Smooth muscle cell (in vitro differentiated cells): Measurements from ENCODE around the gene PARVA. TPM values are rescaled to one million over a fixed set of nuclear protein-coding genes. Genes with fewer than 3 reads are reported as not detected.

Source experiments
- DNase-seq: peaks from one replicate; lab custom pipeline; 2025; ENCODE audit not compliant: unreplicated experiment; lab: John Stamatoyannopoulos, UW
- H2AFZ ChIP-seq: fragments of 200-600 bp; sonication (generic); 2 replicates; pipeline ENCODE4 v1.6.0; 2016; ENCODE audit warnings: antibody characterized with exemption, low read depth, mild to moderate bottlenecking
- H3F3A ChIP-seq: fragments of 200-600 bp; sonication (generic); 2 replicates; pipeline ENCODE4 v1.6.0; 2017; ENCODE audit warnings: antibody characterized with exemption, low read depth
- H3K27ac ChIP-seq: fragments of 200-600 bp; sonication (generic); 2 replicates; pipeline ENCODE4 v1.5.1; 2016; ENCODE audit warnings: low read depth, mild to moderate bottlenecking
- H3K27me3 ChIP-seq: fragments of 200-600 bp; sonication (generic); 2 replicates; pipeline ENCODE4 v1.6.1; 2016; ENCODE audit warnings: low read depth, mild to moderate bottlenecking
- H3K36me3 ChIP-seq: fragments of 200-600 bp; sonication (generic); 2 replicates; pipeline ENCODE4 v1.5.1; 2016; ENCODE audit warnings: low read depth
- H3K4me1 ChIP-seq: fragments of 200-600 bp; sonication (generic); 2 replicates; pipeline ENCODE4 v1.5.1; 2016; ENCODE audit warnings: low read depth
- H3K4me2 ChIP-seq: fragments of 200-600 bp; sonication (generic); 2 replicates; pipeline ENCODE4 v1.6.0; 2016; ENCODE audit warnings: mild to moderate bottlenecking
- H3K4me3 ChIP-seq: fragments of 200-600 bp; sonication (generic); 2 replicates; pipeline ENCODE4 v1.5.1; 2016; ENCODE audit warnings: mild to moderate bottlenecking
- H3K79me2 ChIP-seq: fragments of 200-600 bp; sonication (generic); 2 replicates; pipeline ENCODE4 v1.6.0; 2016; ENCODE audit warnings: low read depth, mild to moderate bottlenecking
- H3K9ac ChIP-seq: fragments of 200-600 bp; sonication (generic); 2 replicates; pipeline ENCODE4 v1.6.0; 2016; ENCODE audit warnings: low read depth
- H3K9me3 ChIP-seq: fragments of 200-600 bp; sonication (generic); replicated peaks from 2 replicates; pipeline ENCODE4 v1.5.1; 2016; ENCODE audit warnings: low read depth
- H4K20me1 ChIP-seq: fragments of 200-600 bp; sonication (generic); 2 replicates; pipeline ENCODE4 v1.6.0; 2016; ENCODE audit warnings: low read depth
- WGBS: methylation state at CpG from one replicate; pipeline ENCODE4 v1.1.7; 2016; ENCODE audit warnings: low lambda C conversion rate; 5-methylcytosine and 5-hydroxymethylcytosine counted together
- polyA plus RNA-seq: library from polyadenylated mRNA; unstranded; fragments of >200 nt; fragmentation: Nextera tagmentation; extraction: Ambion mirVana; gene quantifications from 2 replicates; pipeline ENCODE4 v1.2.1, GENCODE V29; 2016
- total RNA-seq: library from RNA; depleted of rRNA; stranded (reverse); fragments of >200 nt; gene quantifications from 2 replicates; pipeline ENCODE4 v1.2.3, GENCODE V29; 2014
- TF ChIP-seq, protein P1 (sequence below): fragments of 200-600 bp; sonication (generic); IDR thresholded peaks from 2 replicates; pipeline ENCODE4 v1.5.1; 2017; ENCODE audit warnings: borderline replicate concordance, mild to moderate bottlenecking, antibody characterized with exemption; ENCODE audit not compliant: insufficient read depth, poor library complexity, severe bottlenecking

The PARVA gene
- total and polyA plus RNA-seq, 2 experiments from 2014 or later: 73.9 to 99.4 TPM

DNA sequence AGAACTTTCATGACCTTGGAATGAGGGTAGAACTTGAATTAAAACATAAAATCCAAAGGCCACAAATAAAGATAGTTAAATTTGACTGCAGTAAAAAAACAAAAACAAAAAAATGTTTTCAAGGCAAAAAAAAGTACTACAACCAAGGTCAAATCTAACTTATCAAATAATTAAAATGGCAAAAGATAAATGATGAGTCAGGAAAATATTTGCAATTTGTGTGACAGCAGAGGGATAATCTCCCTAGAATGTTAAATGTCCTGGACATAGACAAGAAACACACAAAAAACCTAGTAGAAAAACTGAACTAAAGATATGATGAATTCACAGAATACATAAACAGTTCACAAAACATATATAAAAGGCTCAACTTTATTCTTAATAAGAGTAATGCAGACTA lies 186.6 kb downstream of the PARVA start:
- H3K27me3 ChIP-seq: no peaks in the 10 kb centered on the region
- H3K4me2 ChIP-seq: no peak overlapping the region
- no peak overlapping the region for H3K4me3 ChIP-seq
- no peaks in the 10 kb centered on the region for H3K36me3 ChIP-seq
- H3K27ac ChIP-seq: no peak overlapping the region
- no peaks in the 10 kb centered on the region for H3K79me2 ChIP-seq
- no peak overlapping the region for H3K9ac ChIP-seq
- TF ChIP-seq, protein P1, sequence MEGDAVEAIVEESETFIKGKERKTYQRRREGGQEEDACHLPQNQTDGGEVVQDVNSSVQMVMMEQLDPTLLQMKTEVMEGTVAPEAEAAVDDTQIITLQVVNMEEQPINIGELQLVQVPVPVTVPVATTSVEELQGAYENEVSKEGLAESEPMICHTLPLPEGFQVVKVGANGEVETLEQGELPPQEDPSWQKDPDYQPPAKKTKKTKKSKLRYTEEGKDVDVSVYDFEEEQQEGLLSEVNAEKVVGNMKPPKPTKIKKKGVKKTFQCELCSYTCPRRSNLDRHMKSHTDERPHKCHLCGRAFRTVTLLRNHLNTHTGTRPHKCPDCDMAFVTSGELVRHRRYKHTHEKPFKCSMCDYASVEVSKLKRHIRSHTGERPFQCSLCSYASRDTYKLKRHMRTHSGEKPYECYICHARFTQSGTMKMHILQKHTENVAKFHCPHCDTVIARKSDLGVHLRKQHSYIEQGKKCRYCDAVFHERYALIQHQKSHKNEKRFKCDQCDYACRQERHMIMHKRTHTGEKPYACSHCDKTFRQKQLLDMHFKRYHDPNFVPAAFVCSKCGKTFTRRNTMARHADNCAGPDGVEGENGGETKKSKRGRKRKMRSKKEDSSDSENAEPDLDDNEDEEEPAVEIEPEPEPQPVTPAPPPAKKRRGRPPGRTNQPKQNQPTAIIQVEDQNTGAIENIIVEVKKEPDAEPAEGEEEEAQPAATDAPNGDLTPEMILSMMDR: no peak
- no peak overlapping the region for H2AFZ ChIP-seq
- H3K4me1 ChIP-seq: no peaks in the 10 kb centered on the region
- H4K20me1 ChIP-seq: no peaks in the 10 kb centered on the region
- no peaks in the 10 kb centered on the region for H3F3A ChIP-seq
- H3K9me3 ChIP-seq: peaks cover 6% of the 10 kb centered on the region
- DNase-seq: no peak

DNA sequence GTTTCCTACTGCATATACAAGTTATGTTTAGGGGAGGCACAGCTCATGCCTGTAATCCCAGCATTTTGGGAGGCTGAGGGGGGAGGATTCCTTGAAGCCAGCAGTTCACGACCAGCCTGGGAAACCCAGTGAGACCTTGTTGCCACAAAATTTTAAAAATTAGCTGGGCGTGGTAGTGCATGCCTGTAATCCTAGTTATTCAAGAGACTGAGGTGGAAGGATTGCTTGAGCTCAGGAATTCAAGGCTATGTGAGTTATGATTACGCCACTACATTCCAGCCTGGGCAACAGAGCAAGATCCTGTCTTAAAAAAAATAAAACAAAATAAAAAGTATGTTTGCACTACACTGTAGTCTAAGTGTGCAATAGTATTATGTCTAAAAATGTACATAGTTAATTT lies 188.0 kb downstream of the PARVA start:
- 75% methylated on average over 3 of the region's 3 CpGs for WGBS
- no peak overlapping the region for H3K27ac ChIP-seq
- no peak overlapping the region for H2AFZ ChIP-seq
- no peaks in the 10 kb centered on the region for H3K79me2 ChIP-seq
- peaks cover 6% of the 10 kb centered on the region for H3K9me3 ChIP-seq
- H3K36me3 ChIP-seq: no peaks in the 10 kb centered on the region
- no peak for DNase-seq
- TF ChIP-seq, protein P1: no peak
- no peak overlapping the region for H3K4me3 ChIP-seq
- H3K4me2 ChIP-seq: no peak overlapping the region
- H3F3A ChIP-seq: peaks cover 9% of the 10 kb centered on the region
- no peaks in the 10 kb centered on the region for H3K4me1 ChIP-seq
- H3K27me3 ChIP-seq: no peaks in the 10 kb centered on the region
- no peaks in the 10 kb centered on the region for H4K20me1 ChIP-seq
- H3K9ac ChIP-seq: no peak overlapping the region

DNA sequence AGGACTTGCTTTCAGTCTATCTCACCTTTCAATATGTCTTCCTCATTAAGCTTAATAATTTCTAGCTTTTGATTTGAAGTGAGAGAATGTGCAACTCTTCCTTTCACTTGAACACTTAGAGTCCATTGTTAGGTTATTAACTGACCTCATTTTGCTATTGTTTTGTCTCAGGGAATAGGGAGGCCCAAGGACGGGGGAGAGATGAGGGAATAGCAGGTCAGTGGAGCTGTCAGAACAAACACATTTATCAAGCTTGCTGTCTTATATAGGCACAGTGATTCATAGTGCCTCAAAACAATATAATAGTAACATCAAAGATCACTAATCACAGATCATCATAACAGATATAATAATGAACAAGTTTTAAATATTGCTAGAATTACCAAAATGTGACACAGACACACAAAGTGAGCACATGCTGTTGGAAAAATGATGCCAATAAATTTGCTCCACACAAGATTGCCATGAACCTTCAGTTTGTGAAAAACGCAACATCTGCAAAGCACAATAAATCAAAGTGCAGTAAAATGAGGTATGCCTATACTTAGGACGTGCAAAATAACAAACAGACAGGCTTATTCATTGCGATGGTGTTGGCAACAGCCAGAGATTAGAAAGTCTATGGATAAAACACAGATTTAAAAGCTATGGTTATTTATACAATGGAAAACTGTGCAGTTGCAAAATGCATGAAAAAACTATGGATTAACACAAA lies 190.5 kb downstream of the PARVA start:
- WGBS: 49% methylated on average over 4 of the region's 4 CpGs

More for the DNA sequence above, 190.5 kb downstream of the PARVA start:
- Histone ChIP-seq H4K20me1 (no peaks in the 10 kb centered on the region), H3K9me3 (peaks cover 6% of the 10 kb centered on the region), H3F3A (peaks cover 12% of the 10 kb centered on the region), H3K4me3 (no peak overlapping the region), H3K4me1 (no peaks in the 10 kb centered on the region), H3K9ac (no peak overlapping the region), H3K27me3 (no peaks in the 10 kb centered on the region), H3K36me3 (no peaks in the 10 kb centered on the region), H3K4me2 (no peak overlapping the region), H2AFZ (no peak overlapping the region), H3K27ac (no peak overlapping the region), H3K79me2 (no peaks in the 10 kb centered on the region)
- TF ChIP-seq, protein P1: no peak
- DNase-seq: no peak
